GM12878 (cell line): ENCODE data around the gene ZBTB42. TPM values are rescaled to one million over a fixed set of nuclear protein-coding genes. Genes with fewer than 3 reads are reported as not detected.

Source experiments
- ATF7 ChIP-seq: fragments of 450-650 bp; IDR thresholded peaks from 2 replicates; pipeline ENCODE4 v1.6.1; 2016; ENCODE audit warnings: low read depth, mild to moderate bottlenecking
- CEBPB ChIP-seq, 2 experiments: fragments of 150-350 bp in 1 of 2; IDR thresholded peaks; 2 replicates each; pipeline ENCODE4 v1.6.1; 2012 to 2014; ENCODE audit warnings: low read depth in 2 of 2, low read length in 2 of 2, borderline replicate concordance in 1 of 2, inconsistent platforms in 1 of 2
- EP300 ChIP-seq, 2 experiments: fragments of 150-350 bp in 1 of 2; IDR thresholded peaks; 2 replicates each; pipeline ENCODE4 v1.6.1; 2011 to 2012; ENCODE audit warnings: low read depth in 2 of 2, low read length in 2 of 2, borderline replicate concordance in 1 of 2, improper control_type of control experiment in 1 of 2, inconsistent platforms in 1 of 2; ENCODE audit not compliant: control insufficient read depth in 1 of 2
- FOXK2 ChIP-seq: fragments of 450-650 bp; IDR thresholded peaks from 2 replicates; pipeline ENCODE4 v1.6.1; 2017; ENCODE audit warnings: mild to moderate bottlenecking, moderate library complexity
- NR2C1 ChIP-seq: fragments of 450-650 bp; IDR thresholded peaks from 2 replicates; pipeline ENCODE4 v1.6.1; 2017; ENCODE audit warnings: antibody characterized with exemption, mild to moderate bottlenecking, moderate library complexity
- NR2F1 ChIP-seq: fragments of 450-650 bp; conservative IDR thresholded peaks from 2 replicates; pipeline ENCODE4 v1.6.1; 2017; ENCODE audit warnings: mild to moderate bottlenecking
- PAX8 ChIP-seq: fragments of 450-650 bp; IDR thresholded peaks from 2 replicates; pipeline ENCODE4 v1.6.1; 2017; ENCODE audit warnings: mild to moderate bottlenecking, moderate library complexity
- RAD51 ChIP-seq: fragments of 450-650 bp; IDR thresholded peaks from 2 replicates; pipeline ENCODE4 v1.6.1; 2016; ENCODE audit warnings: moderate library complexity, mild to moderate bottlenecking, inconsistent platforms
- RB1 ChIP-seq: fragments of 450-650 bp; formaldehyde crosslinking; IDR thresholded peaks from 2 replicates; pipeline ENCODE4 v1.6.1; 2017; ENCODE audit warnings: mild to moderate bottlenecking, borderline replicate concordance
- RFX5 ChIP-seq: IDR thresholded peaks from 2 replicates; pipeline ENCODE4 v1.6.1; 2011; ENCODE audit warnings: low read depth, low read length, improper control_type of control experiment
- SMAD5 ChIP-seq: IDR thresholded peaks from 2 replicates; pipeline ENCODE4 v1.6.1; 2016; ENCODE audit warnings: antibody characterized with exemption, low read depth
- TCF7 ChIP-seq: IDR thresholded peaks from 2 replicates; pipeline ENCODE4 v1.6.1; 2014; ENCODE audit warnings: antibody characterized with exemption, borderline replicate concordance
- YY1 ChIP-seq: IDR thresholded peaks from 2 replicates; pipeline ENCODE4 v1.6.1; 2011; ENCODE audit warnings: low read depth, mild to moderate bottlenecking, low read length
- ZSCAN29 ChIP-seq: fragments of 450-650 bp; IDR thresholded peaks from 2 replicates; pipeline ENCODE4 v1.6.1; 2017; ENCODE audit warnings: mild to moderate bottlenecking, moderate library complexity
- polyA plus RNA-seq, 11 experiments: library from polyadenylated mRNA; depleted of rRNA in 4 of 11; unstranded in 6 of 11; stranded (reverse) in 5 of 11; fragments of >200 nt; fragmentation: Nextera tagmentation in 4 of 11; fragmentation: Illumina TruSeq in 1 of 11; extraction: Ambion mirVana in 4 of 11; extraction: Trizol in 1 of 11; gene quantifications; 1 replicate in 1 of 11; 2 replicates in 10 of 11; pipeline versions ENCODE4 v1.2.1 to v1.2.3, GENCODE V29; 2011 to 2016; ENCODE audit warnings: inconsistent platforms in 2 of 11, missing spikeins in 2 of 11, low read depth in 1 of 11
- total RNA-seq, 4 experiments: library from RNA; depleted of rRNA in 3 of 4; stranded (reverse); fragments of >200 nt in 3 of 4; fragmentation: Illumina TruSeq in 1 of 4; extraction: Trizol in 1 of 4; gene quantifications; 2 replicates each; pipeline versions ENCODE4 v1.2.1 to v1.2.3, GENCODE V29; 2013 to 2021
- TF ChIP-seq, protein P1 (sequence below): fragments of 450-650 bp; conservative IDR thresholded peaks from 2 replicates; pipeline ENCODE4 v1.6.1; 2017; ENCODE audit warnings: mild to moderate bottlenecking, moderate library complexity
- TF ChIP-seq, protein P2 (sequence below), 3 experiments: IDR thresholded peaks in 2 of 3; conservative IDR thresholded peaks in 1 of 3; 2 replicates each; pipeline ENCODE4 v1.5.1; 2011; ENCODE audit warnings: low read depth in 3 of 3, low read length in 3 of 3, mild to moderate bottlenecking in 3 of 3, control low read depth in 2 of 3, moderate library complexity in 2 of 3, inconsistent platforms in 1 of 3, mixed read lengths in 1 of 3; ENCODE audit not compliant: control insufficient read depth in 2 of 3, insufficient read depth in 1 of 3; ENCODE audit errors: extremely low read depth in 1 of 3
- TF ChIP-seq, protein P3 (sequence below): fragments of 450-650 bp; formaldehyde crosslinking; IDR thresholded peaks from 2 replicates; pipeline ENCODE4 v1.5.0; 2022; ENCODE audit warnings: mild to moderate bottlenecking, missing genetic modification characterization
- TF ChIP-seq, protein P4 (sequence below): fragments of 450-650 bp; IDR thresholded peaks from 2 replicates; pipeline ENCODE4 v1.6.1; 2017; ENCODE audit warnings: mild to moderate bottlenecking, moderate library complexity

ZBTB42 gene
- total and polyA plus RNA-seq, 10 of the 15 experiments (the other 5 are each of a cell fraction or from before 2014, with no cell fraction given) = 0.05 to 1.2 (median 0.37) TPM; not detected in 2

DNA sequence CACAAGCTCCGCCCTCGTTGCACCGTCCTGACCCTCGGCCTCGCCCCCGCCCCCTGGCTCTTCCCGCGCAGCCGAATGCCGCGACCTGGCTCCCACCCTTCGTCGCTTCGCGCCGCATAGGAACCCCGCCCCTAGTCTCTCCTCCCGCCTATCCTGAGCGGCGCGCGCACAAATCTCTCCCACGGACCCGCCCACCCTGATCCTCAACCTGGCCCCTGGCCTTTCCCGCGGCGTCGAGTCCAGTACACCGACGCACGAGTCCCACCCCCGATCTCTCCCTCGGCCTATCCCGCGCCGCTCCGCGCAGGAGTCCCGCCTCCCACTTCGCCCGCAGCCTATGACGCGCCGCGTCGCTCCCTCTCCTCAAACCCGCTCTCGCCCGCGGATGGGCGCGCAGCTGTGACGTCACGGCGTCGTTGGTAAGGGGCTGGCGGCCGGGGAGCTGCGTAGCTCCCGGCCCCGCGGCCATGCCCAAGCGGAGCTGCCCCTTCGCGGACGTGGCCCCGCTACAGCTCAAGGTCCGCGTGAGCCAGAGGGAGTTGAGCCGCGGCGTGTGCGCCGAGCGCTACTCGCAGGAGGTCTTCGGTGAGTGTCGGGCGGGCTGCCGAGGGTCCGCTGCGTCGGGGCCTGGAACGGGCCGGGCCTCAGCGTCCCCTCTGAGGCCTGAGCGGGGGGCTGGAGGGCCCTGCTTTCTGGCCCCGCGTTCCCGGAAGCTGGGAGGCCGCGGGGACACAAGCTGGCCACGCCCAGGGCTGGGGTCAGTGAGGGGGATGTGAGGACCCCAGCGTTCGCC lies 48.0 kb upstream of the ZBTB42 start, which contains the start of gene SIVA1 (continued):
- TF ChIP-seq, protein P1, sequence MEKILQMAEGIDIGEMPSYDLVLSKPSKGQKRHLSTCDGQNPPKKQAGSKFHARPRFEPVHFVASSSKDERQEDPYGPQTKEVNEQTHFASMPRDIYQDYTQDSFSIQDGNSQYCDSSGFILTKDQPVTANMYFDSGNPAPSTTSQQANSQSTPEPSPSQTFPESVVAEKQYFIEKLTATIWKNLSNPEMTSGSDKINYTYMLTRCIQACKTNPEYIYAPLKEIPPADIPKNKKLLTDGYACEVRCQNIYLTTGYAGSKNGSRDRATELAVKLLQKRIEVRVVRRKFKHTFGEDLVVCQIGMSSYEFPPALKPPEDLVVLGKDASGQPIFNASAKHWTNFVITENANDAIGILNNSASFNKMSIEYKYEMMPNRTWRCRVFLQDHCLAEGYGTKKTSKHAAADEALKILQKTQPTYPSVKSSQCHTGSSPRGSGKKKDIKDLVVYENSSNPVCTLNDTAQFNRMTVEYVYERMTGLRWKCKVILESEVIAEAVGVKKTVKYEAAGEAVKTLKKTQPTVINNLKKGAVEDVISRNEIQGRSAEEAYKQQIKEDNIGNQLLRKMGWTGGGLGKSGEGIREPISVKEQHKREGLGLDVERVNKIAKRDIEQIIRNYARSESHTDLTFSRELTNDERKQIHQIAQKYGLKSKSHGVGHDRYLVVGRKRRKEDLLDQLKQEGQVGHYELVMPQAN = peak; percentile 93
- TF ChIP-seq FOXK2 (no peak), EP300 (IDR thresholded peaks at IDR 0.05; ENCODE audit: borderline replicate concordance in 1 of 2, control insufficient read depth in 1 of 2, low read depth in 2 of 2, low read length in 2 of 2) (no peak), NR2C1 (no peak; the same call in 1 of the 2 replicates), SMAD5 (no peak), RB1 (no peak; the same call in 1 of the 2 replicates), NR2F1 (peak; percentile 90), ATF7 (peak; percentile 74), ZSCAN29 (no peak), TCF7 (no peak), RFX5 (peak; percentile 69), RAD51 (no peak), PAX8 (no peak), YY1 (peak; percentile 91), CEBPB (IDR thresholded peaks at IDR 0.05; ENCODE audit: borderline replicate concordance in 1 of 2, low read depth in 2 of 2, low read length in 2 of 2) (no peak)
- TF ChIP-seq, protein P2, sequence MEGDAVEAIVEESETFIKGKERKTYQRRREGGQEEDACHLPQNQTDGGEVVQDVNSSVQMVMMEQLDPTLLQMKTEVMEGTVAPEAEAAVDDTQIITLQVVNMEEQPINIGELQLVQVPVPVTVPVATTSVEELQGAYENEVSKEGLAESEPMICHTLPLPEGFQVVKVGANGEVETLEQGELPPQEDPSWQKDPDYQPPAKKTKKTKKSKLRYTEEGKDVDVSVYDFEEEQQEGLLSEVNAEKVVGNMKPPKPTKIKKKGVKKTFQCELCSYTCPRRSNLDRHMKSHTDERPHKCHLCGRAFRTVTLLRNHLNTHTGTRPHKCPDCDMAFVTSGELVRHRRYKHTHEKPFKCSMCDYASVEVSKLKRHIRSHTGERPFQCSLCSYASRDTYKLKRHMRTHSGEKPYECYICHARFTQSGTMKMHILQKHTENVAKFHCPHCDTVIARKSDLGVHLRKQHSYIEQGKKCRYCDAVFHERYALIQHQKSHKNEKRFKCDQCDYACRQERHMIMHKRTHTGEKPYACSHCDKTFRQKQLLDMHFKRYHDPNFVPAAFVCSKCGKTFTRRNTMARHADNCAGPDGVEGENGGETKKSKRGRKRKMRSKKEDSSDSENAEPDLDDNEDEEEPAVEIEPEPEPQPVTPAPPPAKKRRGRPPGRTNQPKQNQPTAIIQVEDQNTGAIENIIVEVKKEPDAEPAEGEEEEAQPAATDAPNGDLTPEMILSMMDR (IDR thresholded peaks at IDR 0.05 in 2 of 3, conservative IDR thresholded peaks at IDR 0.05 in 1 of 3; ENCODE audit: control insufficient read depth in 2 of 3, extremely low read depth in 1 of 3, insufficient read depth in 1 of 3, low read depth in 3 of 3, low read length in 3 of 3) = no peak
- TF ChIP-seq, protein P3, sequence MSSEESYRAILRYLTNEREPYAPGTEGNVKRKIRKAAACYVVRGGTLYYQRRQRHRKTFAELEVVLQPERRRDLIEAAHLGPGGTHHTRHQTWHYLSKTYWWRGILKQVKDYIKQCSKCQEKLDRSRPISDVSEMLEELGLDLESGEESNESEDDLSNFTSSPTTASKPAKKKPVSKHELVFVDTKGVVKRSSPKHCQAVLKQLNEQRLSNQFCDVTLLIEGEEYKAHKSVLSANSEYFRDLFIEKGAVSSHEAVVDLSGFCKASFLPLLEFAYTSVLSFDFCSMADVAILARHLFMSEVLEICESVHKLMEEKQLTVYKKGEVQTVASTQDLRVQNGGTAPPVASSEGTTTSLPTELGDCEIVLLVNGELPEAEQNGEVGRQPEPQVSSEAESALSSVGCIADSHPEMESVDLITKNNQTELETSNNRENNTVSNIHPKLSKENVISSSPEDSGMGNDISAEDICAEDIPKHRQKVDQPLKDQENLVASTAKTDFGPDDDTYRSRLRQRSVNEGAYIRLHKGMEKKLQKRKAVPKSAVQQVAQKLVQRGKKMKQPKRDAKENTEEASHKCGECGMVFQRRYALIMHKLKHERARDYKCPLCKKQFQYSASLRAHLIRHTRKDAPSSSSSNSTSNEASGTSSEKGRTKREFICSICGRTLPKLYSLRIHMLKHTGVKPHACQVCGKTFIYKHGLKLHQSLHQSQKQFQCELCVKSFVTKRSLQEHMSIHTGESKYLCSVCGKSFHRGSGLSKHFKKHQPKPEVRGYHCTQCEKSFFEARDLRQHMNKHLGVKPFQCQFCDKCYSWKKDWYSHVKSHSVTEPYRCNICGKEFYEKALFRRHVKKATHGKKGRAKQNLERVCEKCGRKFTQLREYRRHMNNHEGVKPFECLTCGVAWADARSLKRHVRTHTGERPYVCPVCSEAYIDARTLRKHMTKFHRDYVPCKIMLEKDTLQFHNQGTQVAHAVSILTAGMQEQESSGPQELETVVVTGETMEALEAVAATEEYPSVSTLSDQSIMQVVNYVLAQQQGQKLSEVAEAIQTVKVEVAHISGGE (CRISPR knock-in tag) = no peak
- TF ChIP-seq, protein P4, sequence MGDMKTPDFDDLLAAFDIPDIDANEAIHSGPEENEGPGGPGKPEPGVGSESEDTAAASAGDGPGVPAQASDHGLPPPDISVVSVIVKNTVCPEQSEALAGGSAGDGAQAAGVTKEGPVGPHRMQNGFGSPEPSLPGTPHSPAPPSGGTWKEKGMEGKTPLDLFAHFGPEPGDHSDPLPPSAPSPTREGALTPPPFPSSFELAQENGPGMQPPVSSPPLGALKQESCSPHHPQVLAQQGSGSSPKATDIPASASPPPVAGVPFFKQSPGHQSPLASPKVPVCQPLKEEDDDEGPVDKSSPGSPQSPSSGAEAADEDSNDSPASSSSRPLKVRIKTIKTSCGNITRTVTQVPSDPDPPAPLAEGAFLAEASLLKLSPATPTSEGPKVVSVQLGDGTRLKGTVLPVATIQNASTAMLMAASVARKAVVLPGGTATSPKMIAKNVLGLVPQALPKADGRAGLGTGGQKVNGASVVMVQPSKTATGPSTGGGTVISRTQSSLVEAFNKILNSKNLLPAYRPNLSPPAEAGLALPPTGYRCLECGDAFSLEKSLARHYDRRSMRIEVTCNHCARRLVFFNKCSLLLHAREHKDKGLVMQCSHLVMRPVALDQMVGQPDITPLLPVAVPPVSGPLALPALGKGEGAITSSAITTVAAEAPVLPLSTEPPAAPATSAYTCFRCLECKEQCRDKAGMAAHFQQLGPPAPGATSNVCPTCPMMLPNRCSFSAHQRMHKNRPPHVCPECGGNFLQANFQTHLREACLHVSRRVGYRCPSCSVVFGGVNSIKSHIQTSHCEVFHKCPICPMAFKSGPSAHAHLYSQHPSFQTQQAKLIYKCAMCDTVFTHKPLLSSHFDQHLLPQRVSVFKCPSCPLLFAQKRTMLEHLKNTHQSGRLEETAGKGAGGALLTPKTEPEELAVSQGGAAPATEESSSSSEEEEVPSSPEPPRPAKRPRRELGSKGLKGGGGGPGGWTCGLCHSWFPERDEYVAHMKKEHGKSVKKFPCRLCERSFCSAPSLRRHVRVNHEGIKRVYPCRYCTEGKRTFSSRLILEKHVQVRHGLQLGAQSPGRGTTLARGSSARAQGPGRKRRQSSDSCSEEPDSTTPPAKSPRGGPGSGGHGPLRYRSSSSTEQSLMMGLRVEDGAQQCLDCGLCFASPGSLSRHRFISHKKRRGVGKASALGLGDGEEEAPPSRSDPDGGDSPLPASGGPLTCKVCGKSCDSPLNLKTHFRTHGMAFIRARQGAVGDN = no peak
